Liver (tissue), 9 donors: ENCODE results near the gene TMEM14A. TPM values are rescaled to one million over a fixed set of nuclear protein-coding genes. Genes with fewer than 3 reads are reported as not detected.

ENCODE experiments used
- DNase-seq: peaks from one replicate; pipeline ENCODE4 v3.0.0-alpha.2; 2017; ENCODE audit warnings: low spot score
- H3K27ac ChIP-seq, 2 donors: one replicate each; pipeline ENCODE4 v1.7.0; 2013; ENCODE audit warnings: inconsistent platforms in 2 of 2, low read length in 2 of 2, control low read depth in 1 of 2, low read depth in 1 of 2, mild to moderate bottlenecking in 1 of 2
- H3K27me3 ChIP-seq, 4 donors: one replicate each; pipeline versions ENCODE4 v1.6.1 to v1.7.0; 2013; ENCODE audit warnings: low read length in 3 of 4, inconsistent platforms in 1 of 4, mild to moderate bottlenecking in 1 of 4, moderate library complexity in 1 of 4; ENCODE audit not compliant: control insufficient read depth in 4 of 4, insufficient read depth in 4 of 4
- H3K36me3 ChIP-seq, 4 donors: one replicate each; pipeline versions ENCODE4 v1.6.1 to v1.7.0; 2013; ENCODE audit warnings: low read length in 3 of 4, mild to moderate bottlenecking in 3 of 4, low read depth in 1 of 4, moderate library complexity in 1 of 4; ENCODE audit not compliant: control insufficient read depth in 4 of 4, insufficient read depth in 3 of 4
- H3K4me1 ChIP-seq, 4 donors: one replicate each; pipeline versions ENCODE4 v1.6.1 to v1.7.0; 2013; ENCODE audit warnings: low read length in 3 of 4, mild to moderate bottlenecking in 3 of 4, moderate library complexity in 1 of 4; ENCODE audit not compliant: control insufficient read depth in 4 of 4, insufficient read depth in 4 of 4
- H3K4me3 ChIP-seq, 3 donors: one replicate each; pipeline versions ENCODE4 v1.6.1 to v1.7.0; 2013; ENCODE audit warnings: low read length in 3 of 3, control low read depth in 1 of 3, low read depth in 1 of 3, mild to moderate bottlenecking in 1 of 3
- H3K9ac ChIP-seq, 2 donors: one replicate each; pipeline ENCODE4 v1.7.0; 2013; ENCODE audit warnings: low read length in 2 of 2, mild to moderate bottlenecking in 2 of 2, moderate library complexity in 2 of 2, control low read depth in 1 of 2, low read depth in 1 of 2
- H3K9me3 ChIP-seq, 4 donors: one replicate each; pipeline versions ENCODE4 v1.6.1 to v1.7.0; 2013; ENCODE audit warnings: low read length in 3 of 4; ENCODE audit not compliant: control insufficient read depth in 4 of 4
- EGR1 ChIP-seq, 2 donors: IDR thresholded peaks; 2 replicates each; pipeline ENCODE4 v1.6.1; 2016 to 2018; ENCODE audit warnings: antibody characterized with exemption in 2 of 2, low read depth in 2 of 2
- FOXA1 ChIP-seq: IDR thresholded peaks from 2 replicates; pipeline ENCODE4 v1.6.1; 2016; ENCODE audit warnings: antibody characterized with exemption
- FOXA2 ChIP-seq: IDR thresholded peaks from 2 replicates; pipeline ENCODE4 v1.6.1; 2016; ENCODE audit warnings: antibody characterized with exemption
- GABPA ChIP-seq, 2 donors: IDR thresholded peaks in 1 of 2; conservative IDR thresholded peaks in 1 of 2; 2 replicates each; pipeline ENCODE4 v1.6.1; 2016; ENCODE audit warnings: antibody characterized with exemption in 2 of 2, mild to moderate bottlenecking in 1 of 2, moderate library complexity in 1 of 2
- HNF4A ChIP-seq, 2 donors: conservative IDR thresholded peaks; 2 replicates each; pipeline ENCODE4 v1.6.1; 2016; ENCODE audit warnings: antibody characterized with exemption in 2 of 2, mild to moderate bottlenecking in 2 of 2
- HNF4G ChIP-seq: IDR thresholded peaks from 2 replicates; pipeline ENCODE4 v1.6.1; 2016; ENCODE audit warnings: antibody characterized with exemption
- JUND ChIP-seq, 2 donors: IDR thresholded peaks; 2 replicates each; pipeline ENCODE4 v1.6.1; 2016; ENCODE audit warnings: antibody characterized with exemption in 2 of 2
- MAX ChIP-seq: IDR thresholded peaks from 2 replicates; pipeline ENCODE4 v1.6.1; 2016; ENCODE audit warnings: antibody characterized with exemption
- NR2F2 ChIP-seq: IDR thresholded peaks from 2 replicates; pipeline ENCODE4 v1.6.1; 2016; ENCODE audit warnings: antibody characterized with exemption
- RAD21 ChIP-seq, 2 donors: IDR thresholded peaks; 2 replicates each; pipeline ENCODE4 v1.6.1; 2016; ENCODE audit warnings: antibody characterized with exemption in 2 of 2, mild to moderate bottlenecking in 2 of 2
- REST ChIP-seq: IDR thresholded peaks from 2 replicates; pipeline ENCODE4 v1.6.1; 2016; ENCODE audit warnings: antibody characterized with exemption, mild to moderate bottlenecking
- RXRA ChIP-seq, 2 donors: IDR thresholded peaks; 2 replicates each; pipeline ENCODE4 v1.6.1; 2017 to 2018; ENCODE audit warnings: antibody characterized with exemption in 2 of 2, mild to moderate bottlenecking in 1 of 2
- SP1 ChIP-seq: IDR thresholded peaks from 2 replicates; pipeline ENCODE4 v1.6.1; 2018; ENCODE audit warnings: antibody characterized with exemption, mild to moderate bottlenecking
- TAF1 ChIP-seq: conservative IDR thresholded peaks from 2 replicates; pipeline ENCODE4 v1.6.1; 2016; ENCODE audit warnings: antibody characterized with exemption, mild to moderate bottlenecking
- YY1 ChIP-seq: IDR thresholded peaks from 2 replicates; pipeline ENCODE4 v1.6.1; 2016; ENCODE audit warnings: antibody characterized with exemption, mild to moderate bottlenecking
- WGBS: extraction: QIAGEN DNeasy Blood & Tissue Kit; methylation state at CpG from one replicate; pipeline ENCODE4 v1.1.7; 2013; 5-methylcytosine and 5-hydroxymethylcytosine counted together
- polyA plus RNA-seq, 2 donors: library from polyadenylated mRNA; stranded (reverse) in 1 of 2; unstranded in 1 of 2; fragments of 200-250 nt in 1 of 2; fragments of >200 nt in 1 of 2; fragmentation: Nextera tagmentation in 1 of 2; extraction: Ambion mirVana in 1 of 2; gene quantifications; one replicate each; pipeline versions ENCODE4 v1.2.1 to v1.2.3, GENCODE V29; 2013 to 2015
- total RNA-seq, 2 donors: library from RNA; depleted of rRNA; stranded (reverse); fragments of >200 nt; gene quantifications; one replicate each; pipeline ENCODE4 v1.2.3, GENCODE V29; 2014
- TF ChIP-seq, protein P1 (sequence below): fragments of 150-350 bp; IDR thresholded peaks from 2 replicates; pipeline ENCODE4 v1.5.1; 2017; ENCODE audit warnings: improper control_type of control experiment, low read depth, low read length; ENCODE audit not compliant: missing input control
- TF ChIP-seq, protein P2 (sequence below): IDR thresholded peaks from 2 replicates; pipeline ENCODE4 v1.6.1; 2016; ENCODE audit warnings: antibody characterized with exemption
- TF ChIP-seq, protein P3 (sequence below): IDR thresholded peaks from 2 replicates; pipeline ENCODE4 v1.6.1; 2016; ENCODE audit warnings: antibody characterized with exemption
- donor health status: healthy.
- donor health status: healthy.
- donor health status: healthy.
- donor health status: healthy.
- donor health status: healthy.

TMEM14A gene
- total and polyA plus RNA-seq, 4 donors: 15.6 to 63.6 (median 22.9) TPM

DNA sequence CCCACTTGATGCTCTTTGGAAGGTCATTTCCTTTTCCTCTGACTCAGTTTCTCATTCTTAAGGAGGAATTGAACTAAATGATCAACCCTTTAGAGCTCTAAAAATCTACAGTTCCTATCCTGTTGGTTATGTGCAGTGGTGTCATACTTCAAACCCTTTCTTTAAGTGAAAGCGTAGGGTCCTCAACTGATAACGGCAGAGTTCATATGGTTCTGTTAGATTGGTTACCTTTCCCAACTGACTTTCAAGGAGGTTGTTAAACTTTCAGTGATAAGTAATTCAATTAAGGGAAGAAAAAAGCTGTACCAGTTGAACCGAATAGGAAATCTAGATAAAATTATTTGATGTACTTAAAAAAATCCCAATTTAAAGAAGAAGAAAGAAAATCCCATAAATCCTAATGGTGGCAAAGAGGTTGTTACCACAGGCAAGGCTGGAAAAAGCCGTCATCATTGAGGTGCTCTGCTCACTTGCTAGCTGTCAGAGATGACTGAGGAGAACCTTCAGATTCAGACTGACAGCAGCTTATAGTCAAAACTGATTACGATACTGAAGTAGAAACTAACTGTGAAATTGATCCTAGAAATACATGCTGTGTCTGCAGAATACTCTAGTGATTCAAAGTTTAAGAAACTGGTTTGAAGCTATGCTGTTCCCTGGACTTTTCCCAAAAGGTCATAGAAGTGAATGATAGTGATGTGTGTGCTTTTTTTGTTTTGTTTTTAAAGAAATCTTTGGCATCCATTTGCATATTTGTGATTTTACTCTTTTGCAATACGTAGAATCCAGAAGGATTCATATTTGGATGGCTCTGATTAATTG lies 16.2 kb downstream of the TMEM14A start:
- 95% methylated on average over 6 of the region's 6 CpGs for WGBS
- no peaks in the 10 kb centered on the region for H3K9me3 ChIP-seq
- no peak overlapping the region for H3K9ac ChIP-seq
- DNase-seq: no peak
- no peak overlapping the region for H3K27ac ChIP-seq
- H3K4me3 ChIP-seq: no peak overlapping the region
- TF ChIP-seq FOXA2: no peak
- TF ChIP-seq, protein P1, sequence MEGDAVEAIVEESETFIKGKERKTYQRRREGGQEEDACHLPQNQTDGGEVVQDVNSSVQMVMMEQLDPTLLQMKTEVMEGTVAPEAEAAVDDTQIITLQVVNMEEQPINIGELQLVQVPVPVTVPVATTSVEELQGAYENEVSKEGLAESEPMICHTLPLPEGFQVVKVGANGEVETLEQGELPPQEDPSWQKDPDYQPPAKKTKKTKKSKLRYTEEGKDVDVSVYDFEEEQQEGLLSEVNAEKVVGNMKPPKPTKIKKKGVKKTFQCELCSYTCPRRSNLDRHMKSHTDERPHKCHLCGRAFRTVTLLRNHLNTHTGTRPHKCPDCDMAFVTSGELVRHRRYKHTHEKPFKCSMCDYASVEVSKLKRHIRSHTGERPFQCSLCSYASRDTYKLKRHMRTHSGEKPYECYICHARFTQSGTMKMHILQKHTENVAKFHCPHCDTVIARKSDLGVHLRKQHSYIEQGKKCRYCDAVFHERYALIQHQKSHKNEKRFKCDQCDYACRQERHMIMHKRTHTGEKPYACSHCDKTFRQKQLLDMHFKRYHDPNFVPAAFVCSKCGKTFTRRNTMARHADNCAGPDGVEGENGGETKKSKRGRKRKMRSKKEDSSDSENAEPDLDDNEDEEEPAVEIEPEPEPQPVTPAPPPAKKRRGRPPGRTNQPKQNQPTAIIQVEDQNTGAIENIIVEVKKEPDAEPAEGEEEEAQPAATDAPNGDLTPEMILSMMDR: no peak
- TF ChIP-seq YY1: no peak
- no peak for TF ChIP-seq HNF4G
- TF ChIP-seq, protein P2, sequence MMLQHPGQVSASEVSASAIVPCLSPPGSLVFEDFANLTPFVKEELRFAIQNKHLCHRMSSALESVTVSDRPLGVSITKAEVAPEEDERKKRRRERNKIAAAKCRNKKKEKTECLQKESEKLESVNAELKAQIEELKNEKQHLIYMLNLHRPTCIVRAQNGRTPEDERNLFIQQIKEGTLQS: no peak
- TF ChIP-seq, protein P3, sequence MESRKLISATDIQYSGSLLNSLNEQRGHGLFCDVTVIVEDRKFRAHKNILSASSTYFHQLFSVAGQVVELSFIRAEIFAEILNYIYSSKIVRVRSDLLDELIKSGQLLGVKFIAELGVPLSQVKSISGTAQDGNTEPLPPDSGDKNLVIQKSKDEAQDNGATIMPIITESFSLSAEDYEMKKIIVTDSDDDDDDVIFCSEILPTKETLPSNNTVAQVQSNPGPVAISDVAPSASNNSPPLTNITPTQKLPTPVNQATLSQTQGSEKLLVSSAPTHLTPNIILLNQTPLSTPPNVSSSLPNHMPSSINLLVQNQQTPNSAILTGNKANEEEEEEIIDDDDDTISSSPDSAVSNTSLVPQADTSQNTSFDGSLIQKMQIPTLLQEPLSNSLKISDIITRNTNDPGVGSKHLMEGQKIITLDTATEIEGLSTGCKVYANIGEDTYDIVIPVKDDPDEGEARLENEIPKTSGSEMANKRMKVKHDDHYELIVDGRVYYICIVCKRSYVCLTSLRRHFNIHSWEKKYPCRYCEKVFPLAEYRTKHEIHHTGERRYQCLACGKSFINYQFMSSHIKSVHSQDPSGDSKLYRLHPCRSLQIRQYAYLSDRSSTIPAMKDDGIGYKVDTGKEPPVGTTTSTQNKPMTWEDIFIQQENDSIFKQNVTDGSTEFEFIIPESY: no peak
- no peak for TF ChIP-seq SP1
- TF ChIP-seq NR2F2: no peak
- no peak for TF ChIP-seq FOXA1
- no peak for TF ChIP-seq MAX
- TF ChIP-seq EGR1 (IDR thresholded peaks at IDR 0.05; ENCODE audit: low read depth in 2 of 2): no peak
- TF ChIP-seq RXRA (IDR thresholded peaks at IDR 0.05): no peak
- no peak for TF ChIP-seq JUND (IDR thresholded peaks at IDR 0.05)
- no peak for TF ChIP-seq HNF4A (conservative IDR thresholded peaks at IDR 0.05)
- TF ChIP-seq TAF1: no peak
- no peak for TF ChIP-seq RAD21 (IDR thresholded peaks at IDR 0.05)
- TF ChIP-seq REST: no peak
- TF ChIP-seq GABPA (IDR thresholded peaks at IDR 0.05 in 1 of 2, conservative IDR thresholded peaks at IDR 0.05 in 1 of 2): no peak
- H3K27me3 ChIP-seq: no peaks in the 10 kb centered on the region
- peaks cover 0 to 9% (median 4%) of the 10 kb centered on the region in 4 donors for H3K36me3 ChIP-seq
- peaks cover 0 to 6% (median 1%) of the 10 kb centered on the region in 4 donors for H3K4me1 ChIP-seq
